ENCODE measurements around the gene PTPRU.

Gene PTPRU

DNA sequence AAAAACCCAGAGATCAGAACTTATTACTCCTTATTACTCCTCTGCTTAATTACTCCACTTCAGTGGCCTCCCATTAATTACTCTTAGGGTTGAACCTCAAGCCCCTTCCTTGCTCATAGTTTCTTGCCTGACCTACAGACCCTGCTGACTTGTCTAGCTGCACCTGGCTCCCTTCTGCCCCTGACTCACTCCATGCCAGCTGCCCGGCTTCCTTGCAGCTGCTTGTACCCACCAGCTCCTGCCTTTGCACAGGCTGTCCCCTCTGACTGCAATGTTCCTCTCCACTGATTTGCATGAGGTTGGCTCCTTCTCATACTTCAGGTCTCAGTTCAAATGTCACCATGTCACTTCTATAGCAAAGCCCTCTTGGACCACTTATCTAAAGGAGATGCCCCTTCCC lies 1.9 kb upstream of the PTPRU start:
- no peak for TF ChIP-seq SIN3A (IDR thresholded peaks at IDR 0.05; ENCODE audit: borderline replicate concordance, insufficient read depth, low read length)
- TF ChIP-seq REST (IDR thresholded peaks at IDR 0.05; ENCODE audit: insufficient read depth in 1 of 2, low read depth in 2 of 2, low read length in 2 of 2), result no peak
- no peak for TF ChIP-seq FOXP2 (optimal IDR thresholded peaks at IDR 0.05; ENCODE audit: borderline replicate concordance, extremely low read depth, extremely low read length, insufficient read depth)
- TF ChIP-seq POLR2AphosphoS5 (IDR thresholded peaks at IDR 0.05; ENCODE audit: low read depth, low read length), result no peak
- TF ChIP-seq TAF1 (IDR thresholded peaks at IDR 0.05; ENCODE audit: borderline replicate concordance, insufficient read depth, low read length), result no peak

- TF ChIP-seq SIN3A (IDR thresholded peaks at IDR 0.05; ENCODE audit: borderline replicate concordance, insufficient read depth, low read length), result no peak
- no peak for TF ChIP-seq REST (IDR thresholded peaks at IDR 0.05; ENCODE audit: insufficient read depth in 1 of 2, low read depth in 2 of 2, low read length in 2 of 2)
- TF ChIP-seq TAF1 (IDR thresholded peaks at IDR 0.05; ENCODE audit: borderline replicate concordance, insufficient read depth, low read length), result no peak
- no peak for TF ChIP-seq FOXP2 (optimal IDR thresholded peaks at IDR 0.05; ENCODE audit: borderline replicate concordance, extremely low read depth, extremely low read length, insufficient read depth)
- TF ChIP-seq POLR2AphosphoS5 (IDR thresholded peaks at IDR 0.05; ENCODE audit: low read depth, low read length), result no peak
These were observed 398 bp downstream of the PTPRU start for GRCh38 chr1:29236712-29237128.

DNA sequence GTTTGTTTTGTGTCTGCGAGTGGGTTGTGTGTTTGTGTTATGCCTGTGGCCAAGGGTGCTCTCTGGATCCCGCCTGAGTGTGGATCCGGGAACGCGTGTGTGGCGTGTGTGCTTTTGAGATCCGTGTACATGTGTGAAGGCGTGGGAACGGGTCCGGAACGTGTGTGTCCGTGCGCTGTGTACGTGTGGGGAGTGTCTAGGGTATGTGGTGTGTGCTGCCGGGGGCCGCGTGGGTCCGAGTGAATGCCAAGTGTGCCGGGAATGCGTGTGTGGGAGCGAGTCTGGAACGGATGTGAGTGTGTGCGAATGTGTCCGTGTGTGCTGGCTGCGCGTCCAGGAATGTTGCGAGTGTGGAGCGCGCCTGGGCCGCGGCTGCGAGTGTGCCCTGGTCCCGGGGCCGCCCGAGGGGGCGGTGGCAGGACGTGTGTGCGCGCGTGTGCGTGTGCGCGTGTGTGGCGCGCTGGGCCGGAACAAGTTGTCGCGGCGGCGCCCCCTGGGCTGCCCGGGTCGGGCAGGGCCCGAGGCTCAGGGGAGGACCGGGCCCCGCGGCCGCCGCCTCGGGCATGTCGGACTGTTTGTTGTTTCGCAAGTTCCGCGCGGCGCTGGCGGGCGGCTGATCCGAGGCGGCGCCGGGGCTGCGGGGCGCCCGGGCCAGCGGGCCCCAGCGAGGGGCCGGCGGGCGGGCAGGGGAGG lies 953 bp downstream of the PTPRU start:
- TF ChIP-seq REST (IDR thresholded peaks at IDR 0.05; ENCODE audit: insufficient read depth in 1 of 2, low read depth in 2 of 2, low read length in 2 of 2) (no peak), FOXP2 (optimal IDR thresholded peaks at IDR 0.05; ENCODE audit: borderline replicate concordance, extremely low read depth, extremely low read length, insufficient read depth) (no peak), SIN3A (IDR thresholded peaks at IDR 0.05; ENCODE audit: borderline replicate concordance, insufficient read depth, low read length) (no peak), TAF1 (IDR thresholded peaks at IDR 0.05; ENCODE audit: borderline replicate concordance, insufficient read depth, low read length) (no peak), POLR2AphosphoS5 (IDR thresholded peaks at IDR 0.05; ENCODE audit: low read depth, low read length) (no peak)

- TF ChIP-seq TAF1 (IDR thresholded peaks at IDR 0.05; ENCODE audit: borderline replicate concordance, insufficient read depth, low read length) (no peak), SIN3A (IDR thresholded peaks at IDR 0.05; ENCODE audit: borderline replicate concordance, insufficient read depth, low read length) (no peak), POLR2AphosphoS5 (IDR thresholded peaks at IDR 0.05; ENCODE audit: low read depth, low read length) (no peak), REST (IDR thresholded peaks at IDR 0.05; ENCODE audit: insufficient read depth in 1 of 2, low read depth in 2 of 2, low read length in 2 of 2) (no peak), FOXP2 (optimal IDR thresholded peaks at IDR 0.05; ENCODE audit: borderline replicate concordance, extremely low read depth, extremely low read length, insufficient read depth) (no peak)
These were observed 1.7 kb downstream of the PTPRU start for GRCh38 chr1:29237852-29238619.
